ENCODE results near the gene PRR20G.

Gene PRR20G

DNA sequence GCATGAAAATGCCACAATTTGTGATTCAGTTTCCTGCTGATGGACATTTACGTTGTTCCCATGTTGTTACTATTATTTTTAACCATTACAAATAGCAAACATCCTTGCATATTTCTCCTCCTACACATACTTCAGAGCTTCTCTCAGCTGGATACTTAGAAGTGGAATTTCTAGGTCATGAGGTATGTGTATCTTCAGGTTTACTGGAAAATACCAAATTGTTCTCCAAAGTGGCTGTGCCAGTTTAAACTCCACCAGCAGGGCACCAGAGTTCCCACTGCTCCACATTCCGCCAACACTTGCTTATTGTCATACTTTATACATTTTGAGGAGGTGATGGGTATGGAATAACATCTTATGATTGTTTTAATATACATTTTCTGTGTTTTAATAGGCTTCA, 49.2 kb downstream of the PRR20G start:
- peaks cover 0 to 3% of the 10 kb centered on the region in 2 donors for H3K9me3 ChIP-seq (ENCODE audit: control insufficient read depth in 2 of 2, low read length in 2 of 2)

DNA sequence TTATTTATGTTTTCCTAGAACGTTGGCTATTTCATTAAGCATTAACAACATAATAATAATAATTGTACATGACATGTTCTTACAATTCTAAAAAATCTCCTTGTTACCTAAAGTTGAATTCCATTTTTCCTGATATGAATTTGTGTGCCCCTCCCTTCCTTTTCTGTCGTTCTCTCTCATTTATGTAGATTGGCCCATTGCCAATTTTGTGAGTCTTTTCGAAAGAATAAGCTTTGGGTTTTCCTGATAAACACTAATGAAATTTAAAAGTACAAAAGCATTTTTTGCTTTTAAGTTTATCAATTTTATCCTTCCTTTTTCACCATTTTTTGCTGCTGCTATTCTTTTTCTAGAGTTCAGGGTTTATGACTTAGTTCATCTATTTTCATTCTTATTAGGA, 50.0 kb downstream of the PRR20G start:
- H3K9me3 ChIP-seq (ENCODE audit: control insufficient read depth in 2 of 2, low read length in 2 of 2), result peaks cover 0 to 3% of the 10 kb centered on the region in 2 donors
- no peaks in the 10 kb centered on the region for H3K36me3 ChIP-seq (ENCODE audit: control insufficient read depth in 2 of 2, insufficient read depth in 2 of 2, low read length in 2 of 2)
- H3K4me1 ChIP-seq (ENCODE audit: control insufficient read depth in 2 of 2, insufficient read depth in 2 of 2, low read length in 2 of 2), result peaks cover 0 to 3% of the 10 kb centered on the region in 2 donors
- H3K9ac ChIP-seq (ENCODE audit: low read depth in 1 of 2, low read length in 2 of 2), result no peak overlapping the region
- peaks cover 2 to 3% of the 10 kb centered on the region in 2 donors for H3K27me3 ChIP-seq (ENCODE audit: control insufficient read depth in 2 of 2, insufficient read depth in 2 of 2, low read length in 2 of 2)
- H3K27ac ChIP-seq (ENCODE audit: low read depth in 2 of 2, low read length in 2 of 2), result no peak overlapping the region
- H3K4me3 ChIP-seq (ENCODE audit: low read length in 2 of 2), result no peak overlapping the region

More for the DNA sequence above, 49.2 kb downstream of the PRR20G start:
- H3K9ac ChIP-seq (ENCODE audit: low read depth in 1 of 2, low read length in 2 of 2), result no peak overlapping the region
- H3K27ac ChIP-seq (ENCODE audit: low read depth in 2 of 2, low read length in 2 of 2), result no peak overlapping the region
- H3K36me3 ChIP-seq (ENCODE audit: control insufficient read depth in 2 of 2, insufficient read depth in 2 of 2, low read length in 2 of 2), result no peaks in the 10 kb centered on the region
- H3K4me3 ChIP-seq (ENCODE audit: low read length in 2 of 2), result no peak overlapping the region
- peaks cover 0 to 3% of the 10 kb centered on the region in 2 donors for H3K4me1 ChIP-seq (ENCODE audit: control insufficient read depth in 2 of 2, insufficient read depth in 2 of 2, low read length in 2 of 2)
- H3K27me3 ChIP-seq (ENCODE audit: control insufficient read depth in 2 of 2, insufficient read depth in 2 of 2, low read length in 2 of 2), result peaks cover 2 to 3% of the 10 kb centered on the region in 2 donors

DNA sequence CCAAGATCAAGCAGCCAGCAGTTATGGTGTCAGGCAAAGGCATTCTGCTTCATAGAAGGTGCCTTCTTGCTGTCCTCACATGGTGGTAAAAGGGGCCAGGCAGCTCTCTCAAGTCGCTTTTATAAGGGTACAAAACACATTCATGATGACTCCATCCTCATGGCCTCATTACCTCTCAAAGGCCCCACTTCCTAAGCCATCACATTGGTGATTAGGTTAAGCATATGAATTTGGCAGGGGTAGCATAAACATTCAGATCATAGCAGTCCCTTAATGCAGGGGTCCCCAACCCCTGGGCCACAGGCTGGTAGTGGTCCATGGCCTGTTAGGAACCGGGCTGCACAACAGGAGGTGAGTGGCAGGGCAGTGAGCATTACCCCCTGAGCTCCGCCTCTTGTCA, 52.1 kb downstream of the PRR20G start:
- peaks cover 0 to 2% of the 10 kb centered on the region in 2 donors for H3K9me3 ChIP-seq (ENCODE audit: control insufficient read depth in 2 of 2, low read length in 2 of 2)
- peaks cover 0 to 3% of the 10 kb centered on the region in 2 donors for H3K4me1 ChIP-seq (ENCODE audit: control insufficient read depth in 2 of 2, insufficient read depth in 2 of 2, low read length in 2 of 2)
- no peak overlapping the region for H3K4me3 ChIP-seq (ENCODE audit: low read length in 2 of 2)
- H3K27ac ChIP-seq (ENCODE audit: low read depth in 2 of 2, low read length in 2 of 2), result no peak overlapping the region
- peaks cover 2 to 3% of the 10 kb centered on the region in 2 donors for H3K27me3 ChIP-seq (ENCODE audit: control insufficient read depth in 2 of 2, insufficient read depth in 2 of 2, low read length in 2 of 2)
- H3K9ac ChIP-seq (ENCODE audit: low read depth in 1 of 2, low read length in 2 of 2), result no peak overlapping the region
- no peaks in the 10 kb centered on the region for H3K36me3 ChIP-seq (ENCODE audit: control insufficient read depth in 2 of 2, insufficient read depth in 2 of 2, low read length in 2 of 2)

GRCh38 chr3:127234778-127235177, 53.1 kb downstream of the PRR20G start:
- Histone ChIP-seq H3K36me3 (ENCODE audit: control insufficient read depth in 2 of 2, insufficient read depth in 2 of 2, low read length in 2 of 2) (no peaks in the 10 kb centered on the region), H3K27ac (ENCODE audit: low read depth in 2 of 2, low read length in 2 of 2) (no peak overlapping the region), H3K4me3 (ENCODE audit: low read length in 2 of 2) (no peak overlapping the region), H3K9me3 (ENCODE audit: control insufficient read depth in 2 of 2, low read length in 2 of 2) (peaks cover 0 to 2% of the 10 kb centered on the region in 2 donors), H3K9ac (ENCODE audit: low read depth in 1 of 2, low read length in 2 of 2) (no peak overlapping the region), H3K27me3 (ENCODE audit: control insufficient read depth in 2 of 2, insufficient read depth in 2 of 2, low read length in 2 of 2) (no peaks in the 10 kb centered on the region), H3K4me1 (ENCODE audit: control insufficient read depth in 2 of 2, insufficient read depth in 2 of 2, low read length in 2 of 2) (peaks cover 0 to 3% of the 10 kb centered on the region in 2 donors)
